Measurements from ENCODE around the gene ZBTB20. TPM values are rescaled to one million over a fixed set of nuclear protein-coding genes. Genes with fewer than 3 reads are reported as not detected.

Gene ZBTB20
- total RNA-seq, 1 experiment from 2014 or later = 2.5 TPM

DNA sequence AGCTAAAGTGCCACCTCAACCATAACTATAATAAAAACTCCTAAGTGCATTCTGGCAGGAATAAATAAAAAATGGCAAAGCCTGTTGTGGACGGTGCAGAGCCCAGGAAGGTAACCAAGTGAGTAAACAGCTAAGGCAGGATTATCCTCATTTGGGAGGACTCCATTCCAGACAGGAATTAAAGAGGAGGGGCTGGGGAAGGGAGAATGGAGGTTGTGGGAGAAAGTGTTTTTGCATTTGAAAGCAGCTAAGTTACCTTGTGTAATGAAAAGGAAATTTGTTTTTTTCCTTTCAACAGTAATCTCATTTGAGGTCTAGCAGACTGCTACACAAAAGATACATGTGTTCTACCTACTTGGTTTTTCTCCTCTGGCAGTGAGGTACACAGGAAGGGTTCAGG is 604.7 kb downstream of the ZBTB20 start:
- DNase-seq (ENCODE audit: low read depth) = no peak

DNA sequence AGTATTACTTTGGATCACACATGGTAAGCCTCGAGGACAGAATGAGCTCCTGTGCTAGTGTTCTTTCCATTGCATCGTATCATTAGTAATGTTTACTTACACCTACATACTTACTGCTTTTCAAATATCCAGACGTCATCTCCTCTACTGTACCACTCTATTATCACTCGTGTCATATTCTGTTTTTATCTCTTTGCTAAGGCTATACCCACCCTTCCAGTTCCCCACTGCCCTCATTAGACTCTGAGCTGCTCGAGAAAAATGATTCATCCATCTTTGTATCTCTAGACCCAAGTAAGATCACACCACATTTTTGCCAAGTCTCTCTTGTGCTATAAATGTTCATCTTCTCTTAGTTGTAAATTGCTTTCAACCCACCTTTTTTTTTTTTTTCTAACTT is 607.6 kb downstream of the ZBTB20 start:
- DNase-seq (ENCODE audit: low read depth) = no peak

DNA sequence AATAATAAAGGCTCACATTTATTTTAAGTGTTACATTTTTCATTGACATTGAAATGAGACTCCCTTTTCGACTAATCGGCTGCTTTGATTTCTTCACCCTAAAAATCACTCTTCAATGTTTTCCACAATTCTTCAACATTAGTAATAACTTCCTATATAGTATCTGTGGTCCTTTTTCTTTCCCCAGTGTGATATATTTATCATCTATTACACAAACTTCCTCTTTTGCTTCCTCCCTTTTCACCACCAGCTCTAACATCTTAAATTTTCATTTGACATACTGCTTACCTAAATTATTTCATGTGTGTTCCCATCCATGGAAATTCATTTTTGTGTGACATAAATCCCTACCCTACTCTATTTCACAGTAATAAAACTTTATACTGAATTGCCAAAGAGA is 608.9 kb downstream of the ZBTB20 start:
- no peak for DNase-seq (ENCODE audit: low read depth)

- DNase-seq (ENCODE audit: low read depth) = no peak
Observed at GRCh38 chr3:114528517-114528916, 618.6 kb downstream of the ZBTB20 start.

- peak; percentile 14 for DNase-seq (ENCODE audit: low read depth)
Observed at GRCh38 chr3:114527036-114527644, 619.9 kb downstream of the ZBTB20 start.

- DNase-seq (ENCODE audit: low read depth) = no peak
Observed at GRCh38 chr3:114525278-114525677, 621.8 kb downstream of the ZBTB20 start.

DNA sequence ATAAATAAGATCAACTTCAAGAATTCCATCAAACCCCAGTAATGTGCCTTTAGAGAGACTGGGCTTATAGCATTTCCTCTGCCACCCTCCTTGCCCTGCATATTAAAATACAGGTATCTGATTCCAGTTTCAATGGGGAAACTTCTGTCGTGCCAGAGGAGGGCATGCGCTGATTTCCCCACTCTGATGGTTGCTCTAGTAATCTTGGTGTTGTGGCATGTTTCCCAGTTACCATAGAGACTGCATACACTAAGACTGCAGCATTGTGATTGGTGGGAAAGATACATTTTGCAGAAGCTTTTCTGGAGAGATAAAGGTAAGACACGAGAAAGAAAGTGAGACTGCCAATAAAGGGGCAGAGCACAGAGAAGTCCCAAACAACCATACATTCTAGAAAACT is 627.7 kb downstream of the ZBTB20 start:
- DNase-seq (ENCODE audit: low read depth) = peak; percentile 64

DNA sequence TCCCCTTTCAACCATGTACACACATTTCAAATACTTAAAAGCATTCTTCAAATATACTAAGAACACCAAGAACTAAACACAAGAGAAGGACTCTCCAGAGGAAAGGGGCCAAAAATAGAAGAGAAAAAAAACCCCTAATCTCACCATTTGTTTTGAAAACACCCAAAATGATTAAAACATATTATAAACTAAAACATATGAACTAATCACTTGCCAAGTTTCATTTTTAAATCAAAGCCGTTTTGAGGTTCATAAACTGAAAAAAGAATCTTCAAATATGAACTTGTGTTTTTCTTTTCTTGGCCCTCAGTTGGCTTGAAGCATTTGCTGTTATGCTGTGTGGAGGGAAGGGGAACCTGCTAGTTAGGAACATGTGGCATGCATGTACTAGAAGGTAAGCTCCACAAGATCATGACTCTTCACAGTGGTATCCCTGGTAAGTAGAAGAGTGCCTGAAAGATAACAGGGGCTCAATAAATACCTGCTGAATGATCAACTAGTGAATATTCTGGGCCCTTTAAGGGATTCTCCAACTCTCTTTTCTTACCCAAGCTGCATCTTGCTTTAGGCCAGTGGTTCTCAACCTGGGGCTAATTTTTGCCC is 628.8 kb downstream of the ZBTB20 start:
- DNase-seq (ENCODE audit: low read depth) = no peak

GRCh38 chr3:114510201-114510600 is 636.9 kb downstream of the ZBTB20 start:
- DNase-seq (ENCODE audit: low read depth) = no peak

DNA sequence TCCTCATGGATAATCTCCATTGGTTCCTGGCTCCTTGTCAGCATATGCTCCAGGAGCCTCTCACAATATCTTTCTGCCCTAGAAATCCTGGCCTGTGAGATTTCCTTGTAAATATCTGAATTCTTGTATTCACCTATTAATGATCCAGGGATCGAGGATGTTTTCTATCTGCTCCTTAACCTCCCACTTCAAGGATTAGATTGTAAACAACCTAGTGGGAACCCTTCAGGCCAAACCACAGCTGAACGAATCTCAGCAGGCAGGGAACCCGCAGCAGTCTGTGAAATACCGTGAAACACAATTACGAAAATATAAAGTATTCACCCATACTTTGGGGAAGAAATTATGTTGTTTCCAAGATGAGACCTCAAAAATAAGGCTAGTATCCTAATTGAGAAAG is 637.3 kb downstream of the ZBTB20 start:
- no peak for DNase-seq (ENCODE audit: low read depth)

DNA sequence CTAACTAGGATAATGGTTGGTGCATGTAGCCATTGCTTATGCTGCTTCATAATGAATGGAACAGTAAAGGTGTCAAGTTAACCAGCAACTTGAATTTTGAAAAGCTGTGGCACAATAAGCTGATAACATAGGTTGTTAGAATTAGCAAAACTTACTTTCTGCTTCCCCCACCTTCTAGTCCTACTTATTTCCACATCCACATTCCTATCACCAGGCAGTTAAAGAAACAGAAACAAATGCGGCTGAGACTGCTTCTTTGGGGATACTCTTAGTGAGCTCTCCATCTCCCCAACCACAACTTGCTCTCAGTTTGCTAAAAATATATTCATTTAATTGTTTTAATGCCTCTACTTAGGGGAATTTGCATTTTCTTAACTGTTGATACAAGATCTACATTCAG is 638.1 kb downstream of the ZBTB20 start:
- DNase-seq (ENCODE audit: low read depth) = no peak

DNA sequence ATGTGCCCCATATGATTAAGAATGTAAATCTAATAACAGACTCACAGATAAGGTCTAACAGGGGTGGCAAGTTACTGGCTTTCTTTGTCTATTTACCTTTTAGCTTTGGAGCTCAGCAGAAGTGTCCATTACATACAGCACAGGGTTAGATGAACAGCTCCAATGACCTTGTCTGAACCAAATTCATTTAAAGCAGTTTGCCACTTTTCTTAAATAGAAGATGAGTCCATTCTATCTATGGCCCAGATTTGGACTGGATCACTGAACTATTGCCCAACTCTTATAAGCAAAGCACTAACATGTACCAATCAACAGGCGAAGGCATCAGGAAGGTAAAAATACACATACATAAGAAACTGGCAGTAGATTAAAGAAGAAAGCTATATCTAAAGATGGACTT is 638.9 kb downstream of the ZBTB20 start:
- DNase-seq (ENCODE audit: low read depth) = no peak

DNA sequence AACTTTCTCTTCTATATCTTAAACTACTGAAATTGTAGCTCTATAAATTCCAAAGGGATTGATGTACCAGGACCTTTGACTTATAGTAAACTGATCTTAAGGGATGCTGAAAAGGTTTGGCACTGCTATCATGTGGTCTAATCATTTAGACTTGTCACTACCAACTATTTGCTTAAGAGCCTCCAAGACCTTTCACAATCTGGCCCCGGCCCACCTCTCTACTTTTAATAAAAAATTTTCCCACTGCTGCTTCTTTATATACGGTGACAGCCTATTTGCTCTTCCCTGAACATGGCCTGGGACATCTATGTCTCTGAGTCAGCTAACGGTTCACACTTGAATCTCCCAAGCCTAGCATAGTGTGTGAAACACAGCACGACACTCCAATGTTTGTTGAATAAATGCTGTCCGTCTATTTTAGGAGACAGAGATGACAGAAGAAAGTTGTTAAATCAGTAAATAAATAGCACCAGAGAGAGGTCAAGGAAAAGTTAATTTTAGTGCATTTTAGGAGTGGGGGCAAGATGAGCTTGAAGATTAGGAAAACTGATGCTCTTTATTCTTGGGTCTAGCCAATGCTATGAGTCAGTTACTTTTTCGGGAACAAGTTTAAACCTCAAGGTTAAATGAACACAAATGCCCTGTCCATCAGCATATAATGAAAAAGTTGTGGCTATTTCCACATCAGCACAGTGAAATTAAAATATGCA is 640.3 kb downstream of the ZBTB20 start:
- no peak for DNase-seq (ENCODE audit: low read depth)

- peak; percentile 35 for DNase-seq (ENCODE audit: low read depth)
Observed at GRCh38 chr3:114504941-114505628, 642.0 kb downstream of the ZBTB20 start.

- DNase-seq (ENCODE audit: low read depth) = no peak
Observed at GRCh38 chr3:114502204-114502603, 644.9 kb downstream of the ZBTB20 start.

- DNase-seq (ENCODE audit: low read depth) = peak; percentile 23
Observed at GRCh38 chr3:114499976-114500375, 647.1 kb downstream of the ZBTB20 start.

- DNase-seq (ENCODE audit: low read depth) = peak; percentile 94
Observed at GRCh38 chr3:114498539-114499370, 648.3 kb downstream of the ZBTB20 start.

DNA sequence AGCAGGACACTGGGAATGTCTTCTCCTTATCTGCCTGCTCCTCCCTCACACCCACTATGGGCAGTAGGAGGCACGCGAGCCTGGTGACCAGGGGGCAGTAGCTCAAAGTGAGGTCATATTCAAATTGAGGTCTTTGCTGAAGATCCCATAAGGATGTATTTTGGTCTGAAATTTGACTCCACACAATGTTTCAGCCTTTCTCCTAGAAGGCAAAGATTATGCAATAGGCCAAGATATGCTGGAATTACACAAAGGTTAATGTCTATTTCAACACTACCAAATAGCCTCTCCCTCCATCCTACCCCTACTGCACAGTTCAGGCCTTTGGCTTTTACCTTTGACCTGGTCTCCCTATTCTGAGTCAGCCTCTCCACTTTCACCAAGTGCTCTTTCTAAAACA is 650.2 kb downstream of the ZBTB20 start:
- DNase-seq (ENCODE audit: low read depth) = peak; percentile 35

DNA sequence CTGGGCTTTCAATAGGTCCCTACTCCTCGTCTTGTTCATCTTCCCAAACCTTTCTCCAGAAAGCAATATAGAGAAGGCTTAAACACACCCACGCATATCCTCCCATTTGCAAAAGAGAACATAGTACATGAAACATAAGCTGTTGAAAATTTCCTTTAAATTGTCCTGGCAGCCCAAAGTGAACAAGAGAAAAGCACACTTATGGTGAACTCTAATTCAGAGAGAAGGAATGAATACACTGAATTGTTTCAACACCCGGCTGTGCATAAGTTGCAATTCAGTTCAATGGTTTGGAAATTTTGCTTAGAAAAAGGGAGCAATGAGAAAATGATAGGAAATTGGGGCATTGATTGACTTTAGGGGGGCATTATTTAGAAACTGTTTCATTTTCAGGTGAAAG is 650.6 kb downstream of the ZBTB20 start:
- no peak for DNase-seq (ENCODE audit: low read depth)

DNA sequence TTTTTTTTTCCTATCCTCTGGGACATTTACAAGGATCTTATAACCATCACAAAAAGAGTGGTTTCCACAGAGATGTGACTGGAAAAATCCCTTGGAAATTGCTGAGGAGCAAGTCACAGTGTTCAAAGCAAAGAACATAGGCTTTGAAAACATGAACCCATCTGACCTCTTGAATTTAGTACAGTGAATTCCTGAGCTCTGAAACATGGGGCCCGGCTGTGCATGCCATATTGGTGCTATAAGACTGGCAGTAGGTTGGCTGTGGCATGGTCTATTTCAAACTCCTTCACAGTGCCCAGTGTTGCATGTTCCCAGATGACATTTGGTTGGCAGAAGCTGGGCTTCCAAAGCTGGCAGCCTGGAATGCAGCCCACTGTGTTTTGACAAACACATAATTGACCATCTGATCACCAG is 651.1 kb downstream of the ZBTB20 start:
- peak; percentile 14 for DNase-seq (ENCODE audit: low read depth)

- DNase-seq (ENCODE audit: low read depth) = no peak
Observed at GRCh38 chr3:114494498-114494897, 652.6 kb downstream of the ZBTB20 start.

GRCh38 chr3:114490829-114491228 is 656.3 kb downstream of the ZBTB20 start:
- DNase-seq (ENCODE audit: low read depth) = no peak

Data from Daoy (cell line).